GM18517 (cell line): ENCODE data around the gene VHLL.

ENCODE experiments used
- ATAC-seq: cut with Tn5 transposase; IDR thresholded peaks from one replicate; pipeline ENCODE4 v1.9.1; 2021; ENCODE audit warnings: mild to moderate bottlenecking, moderate library complexity; ENCODE audit not compliant: unreplicated experiment

VHLL gene

DNA sequence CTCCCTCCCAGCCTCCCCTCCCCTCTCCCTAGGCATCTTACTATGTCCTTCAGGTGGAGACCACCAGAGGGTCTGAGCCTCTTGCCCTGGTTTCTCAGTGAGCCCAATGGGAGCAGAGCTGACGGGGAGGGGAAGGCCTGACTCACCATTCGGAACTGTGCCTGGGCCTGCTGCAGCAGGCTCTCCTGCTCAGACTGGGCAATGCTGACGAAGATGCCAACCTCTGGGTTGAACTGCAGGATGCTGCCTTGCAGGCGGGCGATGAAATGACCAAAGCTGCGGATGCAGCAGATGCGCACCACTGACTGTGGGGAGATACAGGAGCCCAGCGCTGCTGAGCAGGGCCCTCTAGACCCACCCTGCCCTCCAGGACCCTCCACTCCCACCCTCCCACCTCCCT is 40.2 kb downstream of the VHLL start:
- no peak for ATAC-seq

DNA sequence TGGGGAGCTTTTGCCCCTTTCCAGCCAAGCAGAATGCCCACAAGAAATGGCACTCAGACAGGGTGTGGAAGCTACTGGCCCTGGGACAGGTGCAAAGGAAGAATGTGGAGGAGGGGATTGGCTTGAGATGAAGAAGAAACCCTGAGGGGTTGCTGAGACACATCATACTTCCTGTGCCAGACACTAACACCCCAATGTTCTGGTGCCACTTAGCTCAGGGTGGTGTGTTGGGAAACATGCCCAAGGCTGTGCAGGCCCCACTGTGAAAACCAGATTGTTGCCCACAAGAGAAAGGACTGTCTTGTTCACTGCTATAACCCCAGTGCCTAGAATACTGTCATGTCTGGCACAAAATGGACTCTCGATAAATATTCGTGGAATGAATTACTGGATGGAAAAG is 41.4 kb downstream of the VHLL start:
- no peak for ATAC-seq

DNA sequence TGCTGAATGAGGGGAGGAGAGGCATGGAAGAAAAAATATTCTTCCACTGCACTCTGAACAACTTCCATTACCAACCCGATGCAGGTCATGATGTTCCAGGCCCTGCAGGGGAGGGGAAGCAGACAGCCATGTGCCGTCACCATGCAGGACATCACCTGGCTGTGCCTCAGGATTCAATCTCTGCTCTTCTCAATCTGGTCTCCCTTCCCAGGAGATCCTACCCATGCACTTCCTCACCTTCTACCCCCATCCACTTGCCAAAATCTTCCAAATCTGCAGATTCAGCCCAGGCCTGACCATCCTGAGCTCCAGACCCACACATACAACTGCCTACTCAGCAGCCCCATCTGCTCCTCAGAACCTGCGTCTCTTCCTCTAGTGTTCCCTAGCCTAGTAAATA is 45.5 kb downstream of the VHLL start:
- no peak for ATAC-seq

DNA sequence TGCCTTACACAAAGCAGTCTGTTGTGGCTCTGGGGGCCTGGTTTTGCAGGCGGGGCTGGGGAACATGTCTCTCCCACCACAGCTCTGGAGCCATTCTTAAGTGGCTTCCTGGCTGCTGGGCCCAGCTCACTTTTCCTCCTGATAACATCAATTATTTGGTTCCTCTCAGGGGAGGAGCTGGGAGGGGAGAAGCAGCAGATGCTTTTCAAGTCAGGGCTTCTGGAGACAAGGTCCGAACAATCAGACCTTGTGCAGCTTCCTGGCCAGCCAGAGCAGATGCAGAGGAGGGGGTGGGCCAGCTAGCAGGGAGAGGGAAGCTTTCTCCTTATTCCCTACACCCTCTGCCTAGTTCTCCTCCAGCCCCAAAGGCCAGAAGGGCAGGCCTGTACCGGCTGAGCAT is 47.6 kb downstream of the VHLL start:
- ATAC-seq: no peak

DNA sequence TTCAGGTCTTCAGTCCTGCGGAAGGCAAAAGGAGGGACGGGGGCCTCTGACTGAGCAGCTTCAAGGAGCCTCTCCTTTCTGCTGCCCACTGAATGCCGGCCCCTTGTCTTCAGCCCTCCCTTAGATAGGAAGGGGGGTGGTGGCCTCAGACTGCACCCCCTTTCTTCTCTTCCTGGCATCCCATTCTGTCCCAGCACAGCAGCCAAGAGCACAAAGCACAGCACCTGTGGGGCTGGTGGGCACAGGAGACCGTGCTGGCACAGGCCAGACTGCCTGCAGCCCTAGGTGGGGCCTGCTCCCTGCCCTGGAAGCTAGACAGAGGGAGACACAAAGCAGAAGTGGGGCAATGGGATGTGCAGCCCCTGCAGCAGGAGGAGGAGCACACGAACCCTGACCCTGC is 49.5 kb downstream of the VHLL start:
- ATAC-seq: no peak
